Right renal cortex interstitium (tissue), 3 donors: Measurements from ENCODE around the gene C10orf90. TPM values are rescaled to one million over a fixed set of nuclear protein-coding genes. Genes with fewer than 3 reads are reported as not detected.

Experiments used
- DNase-seq, 3 donors: peaks; one replicate each; pipeline ENCODE4 v3.0.0-alpha.2; 2013; ENCODE audit warnings: low read depth in 3 of 3, low spot score in 2 of 3
- polyA plus RNA-seq, 3 donors: library from polyadenylated mRNA; unstranded; fragments of 120-200 nt; gene quantifications; one replicate each; pipeline ENCODE4 v1.2.1, GENCODE V29; 2013; ENCODE audit not compliant: insufficient read length in 3 of 3

Gene C10orf90
- polyA plus RNA-seq, 3 donors, result 0.31 to 1.2 (median 0.69) TPM

- no peak for DNase-seq
These were observed 33.0 kb downstream of the C10orf90 start for GRCh38 chr10:126637501-126637900.

- DNase-seq, result peak; percentile 8 to 24 (median 10)
These were observed 35.6 kb downstream of the C10orf90 start for GRCh38 chr10:126634911-126635310.

GRCh38 chr10:126634347-126634746, 36.1 kb downstream of the C10orf90 start:
- DNase-seq, result no peak

- no peak for DNase-seq
These were observed 37.8 kb downstream of the C10orf90 start for GRCh38 chr10:126632705-126633104.

- no peak for DNase-seq
These were observed 40.4 kb downstream of the C10orf90 start for GRCh38 chr10:126629925-126630624.

- DNase-seq, result no peak
These were observed 41.7 kb downstream of the C10orf90 start for GRCh38 chr10:126628746-126629145.

- DNase-seq, result no peak
These were observed 48.6 kb downstream of the C10orf90 start for GRCh38 chr10:126621846-126622245.

- no peak for DNase-seq
These were observed 52.0 kb downstream of the C10orf90 start for GRCh38 chr10:126618466-126618865.

- no peak for DNase-seq
These were observed 52.8 kb downstream of the C10orf90 start for GRCh38 chr10:126617733-126618132.

GRCh38 chr10:126617208-126617607, 53.3 kb downstream of the C10orf90 start:
- no peak for DNase-seq

GRCh38 chr10:126616737-126617136, 53.8 kb downstream of the C10orf90 start:
- no peak for DNase-seq

GRCh38 chr10:126611303-126611702, 59.2 kb downstream of the C10orf90 start:
- DNase-seq, result peak; percentile 15 to 38 (median 34)

GRCh38 chr10:126609566-126609965, 60.9 kb downstream of the C10orf90 start:
- DNase-seq, result no peak

- no peak for DNase-seq
These were observed 70.4 kb downstream of the C10orf90 start for GRCh38 chr10:126599949-126600682.

GRCh38 chr10:126598009-126598408, 72.5 kb downstream of the C10orf90 start:
- DNase-seq, result no peak

- DNase-seq, result no peak
These were observed 73.3 kb downstream of the C10orf90 start for GRCh38 chr10:126597211-126597610.

- DNase-seq, result no peak
These were observed 73.9 kb downstream of the C10orf90 start for GRCh38 chr10:126596472-126597016.

GRCh38 chr10:126595160-126595559, 75.3 kb downstream of the C10orf90 start:
- DNase-seq, result no peak

GRCh38 chr10:126593968-126594701, 76.4 kb downstream of the C10orf90 start:
- no peak for DNase-seq

- DNase-seq, result no peak
These were observed 77.6 kb downstream of the C10orf90 start for GRCh38 chr10:126592901-126593300.

- no peak for DNase-seq
These were observed 82.5 kb downstream of the C10orf90 start for GRCh38 chr10:126588024-126588423.
